ENCODE measurements around the gene FAM187B.

FAM187B gene

GRCh38 chr19:35261356-35262100 is 33.0 kb upstream of the FAM187B start:
- no peak for TF ChIP-seq CTCF (conservative IDR thresholded peaks at IDR 0.05; ENCODE audit: control insufficient read depth, insufficient read depth, low read depth, low read length)
- no peak overlapping the region for H3K4me3 ChIP-seq (ENCODE audit: control insufficient read depth, low read depth, low read length)

GRCh38 chr19:35260694-35261304 is 32.3 kb upstream of the FAM187B start:
- DNase-seq (ENCODE audit: low read depth), result no peak
- no peak overlapping the region for H3K4me3 ChIP-seq (ENCODE audit: control insufficient read depth, low read depth, low read length)
- no peak for TF ChIP-seq CTCF (conservative IDR thresholded peaks at IDR 0.05; ENCODE audit: control insufficient read depth, insufficient read depth, low read depth, low read length)

More at GRCh38 chr19:35261356-35262100, 33.0 kb upstream of the FAM187B start:
- no peak for DNase-seq (ENCODE audit: low read depth)

DNA sequence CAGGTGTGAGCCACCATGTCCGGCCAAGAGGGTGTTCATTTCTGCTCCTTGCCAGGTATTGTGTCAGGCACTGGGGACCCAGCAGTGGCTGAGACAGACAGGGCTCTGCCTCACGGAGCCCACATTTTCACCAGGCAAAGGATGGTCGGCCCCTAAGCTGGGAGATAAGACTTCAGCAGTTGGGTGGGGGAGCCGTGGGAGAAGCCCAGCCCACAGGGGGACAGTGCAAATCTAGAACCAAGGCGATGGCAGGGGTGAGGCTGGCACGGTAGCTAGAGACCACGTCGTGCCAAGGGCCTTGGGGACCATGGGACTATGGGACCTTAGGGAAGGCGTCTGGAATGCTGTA is 28.5 kb upstream of the FAM187B start:
- no peak for TF ChIP-seq CTCF (conservative IDR thresholded peaks at IDR 0.05; ENCODE audit: control insufficient read depth, insufficient read depth, low read depth, low read length)
- DNase-seq (ENCODE audit: low read depth), result no peak
- H3K4me3 ChIP-seq (ENCODE audit: control insufficient read depth, low read depth, low read length), result no peak overlapping the region

DNA sequence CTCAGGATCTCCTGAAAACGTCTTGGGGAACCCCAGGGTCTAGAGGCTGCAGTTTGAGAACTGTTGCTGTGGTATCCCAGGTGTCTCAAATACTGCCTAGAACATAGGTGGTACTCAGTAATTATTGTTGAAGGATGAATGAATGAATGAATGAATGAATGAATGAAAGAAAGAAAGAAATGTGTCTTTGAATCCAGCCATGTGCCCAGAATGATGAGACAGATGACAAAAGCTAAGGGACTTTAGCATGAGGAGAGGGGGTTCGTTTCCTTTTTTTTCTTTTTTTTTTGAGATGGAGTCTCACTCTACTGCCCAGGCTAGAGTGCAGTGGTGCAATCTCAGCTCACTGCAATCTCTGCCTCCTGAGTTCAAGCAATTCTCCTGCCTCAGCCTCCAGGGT is 28.0 kb upstream of the FAM187B start:
- TF ChIP-seq CTCF (conservative IDR thresholded peaks at IDR 0.05; ENCODE audit: control insufficient read depth, insufficient read depth, low read depth, low read length), result no peak
- no peak overlapping the region for H3K4me3 ChIP-seq (ENCODE audit: control insufficient read depth, low read depth, low read length)
- no peak for DNase-seq (ENCODE audit: low read depth)

- no peak overlapping the region for H3K4me3 ChIP-seq (ENCODE audit: control insufficient read depth, low read depth, low read length)
- TF ChIP-seq CTCF (conservative IDR thresholded peaks at IDR 0.05; ENCODE audit: control insufficient read depth, insufficient read depth, low read depth, low read length), result no peak
- no peak for DNase-seq (ENCODE audit: low read depth)
Observed at GRCh38 chr19:35254341-35255297, 26.1 kb upstream of the FAM187B start.

All from fibroblast of mammary gland (primary cell).